Measurements from ENCODE around the gene SDS.
A peak's percentile ranks its signal among the peaks of the same experiment; 100 is the strongest.

- TF ChIP-seq CTCF (IDR thresholded peaks at IDR 0.05; ENCODE audit: poor library complexity) (peak; percentile 73), EZH2 (IDR thresholded peaks at IDR 0.05; ENCODE audit: borderline replicate concordance) (no peak)
Measured at GRCh38 chr12:113424915-113425823, 21.5 kb upstream of the SDS start.
